ENCODE data around the gene ZP2.

ZP2 gene

GRCh38 chr16:21192991-21193390 is 18.4 kb downstream of the ZP2 start:
- no peak for DNase-seq (ENCODE audit: extremely low spot score)
- ChIA-PET CTCF (interaction anchor here (1.2 to 1.6 kb wide), 2 partner anchors 11 to 13 kb away, joined by 3 read pairs; no protein-coding TSS in a partner anchor), POLR2A (no interaction called here)
- no peak for TF ChIP-seq CTCF (IDR thresholded peaks at IDR 0.05; ENCODE audit: control extremely low read depth, extremely low read depth, low read depth, missing control alignments)

GRCh38 chr16:21190599-21190998 is 20.8 kb downstream of the ZP2 start:
- CTCF ChIA-PET: no interaction called here
- TF ChIP-seq CTCF (IDR thresholded peaks at IDR 0.05; ENCODE audit: control extremely low read depth, extremely low read depth, low read depth, missing control alignments): no peak
- POLR2A ChIA-PET: no interaction called here
- DNase-seq (ENCODE audit: extremely low spot score): no peak

- CTCF ChIA-PET: interaction anchor here (0.9 to 4.0 kb wide), 10 partner anchors 9 to 131 kb away, joined by 3 to 17 read pairs (median 4); no protein-coding TSS in a partner anchor
- POLR2A ChIA-PET: no interaction called here
- DNase-seq (ENCODE audit: extremely low spot score): no peak
- TF ChIP-seq CTCF (IDR thresholded peaks at IDR 0.05; ENCODE audit: control extremely low read depth, extremely low read depth, low read depth, missing control alignments): no peak
Observed at GRCh38 chr16:21190013-21190412, 21.4 kb downstream of the ZP2 start.

- ChIA-PET POLR2A (no interaction called here), CTCF (interaction anchor here (0.7 to 4.0 kb wide), 23 partner anchors 9 to 1181 kb away, joined by 3 to 17 read pairs (median 4); no protein-coding TSS in a partner anchor)
- TF ChIP-seq CTCF (IDR thresholded peaks at IDR 0.05; ENCODE audit: control extremely low read depth, extremely low read depth, low read depth, missing control alignments): no peak
- DNase-seq (ENCODE audit: extremely low spot score): no peak
Observed at GRCh38 chr16:21189311-21189710, 22.1 kb downstream of the ZP2 start.

- ChIA-PET POLR2A (no interaction called here), CTCF (interaction anchor here (0.9 to 4.0 kb wide), 3 partner anchors 9 to 17 kb away, joined by 3 to 17 read pairs (median 3); no protein-coding TSS in a partner anchor)
- TF ChIP-seq CTCF (IDR thresholded peaks at IDR 0.05; ENCODE audit: control extremely low read depth, extremely low read depth, low read depth, missing control alignments): no peak
- no peak for DNase-seq (ENCODE audit: extremely low spot score)
Observed at GRCh38 chr16:21186326-21186691, 25.1 kb downstream of the ZP2 start.

GRCh38 chr16:21185659-21186325 is 25.6 kb downstream of the ZP2 start:
- CTCF ChIA-PET: interaction anchor here (0.7 to 4.0 kb wide), 3 partner anchors 8 to 17 kb away, joined by 3 to 17 read pairs (median 3); no protein-coding TSS in a partner anchor
- POLR2A ChIA-PET: no interaction called here
- no peak for TF ChIP-seq CTCF (IDR thresholded peaks at IDR 0.05; ENCODE audit: control extremely low read depth, extremely low read depth, low read depth, missing control alignments)
- DNase-seq (ENCODE audit: extremely low spot score): no peak

Measured in GM10248 (cell line).